ENCODE data around the gene MAPKAP1. TPM values are rescaled to one million over a fixed set of nuclear protein-coding genes. Genes with fewer than 3 reads are reported as not detected.

The MAPKAP1 gene
- total and polyA plus RNA-seq, 9 of the 15 experiments (the other 6 are each of a cell fraction or from before 2014, with no cell fraction given): 2.6 to 82.1 (median 61.1) TPM

- intact Hi-C loops (cut with micrococcal nuclease) (no loop called here), in situ Hi-C loops (cut with MboI) (no loop called here)
- Histone ChIP-seq H3K9me3 (replicated peaks; ENCODE audit: control insufficient read depth, insufficient read depth, low read depth, low read length) (no peaks in the 10 kb centered on the region), H3K4me2 (ENCODE audit: insufficient read depth, low read length) (no peak overlapping the region), H4K20me1 (replicated peaks; ENCODE audit: control insufficient read depth, insufficient read depth, low read length) (no peaks in the 10 kb centered on the region), H3K27ac (ENCODE audit: extremely low read depth, low read depth, low read length) (no peak overlapping the region), H3K36me3 (ENCODE audit: control insufficient read depth, insufficient read depth, low read length) (no peaks in the 10 kb centered on the region), H3K9ac (ENCODE audit: insufficient read depth in 1 of 2, low read depth in 2 of 2, low read length in 2 of 2) (no peak overlapping the region), H3K27me3 (ENCODE audit: control insufficient read depth in 2 of 2, insufficient read depth in 2 of 2, low read length in 2 of 2) (no peaks in the 10 kb centered on the region), H3K79me2 (ENCODE audit: control insufficient read depth, insufficient read depth, low read length) (no peaks in the 10 kb centered on the region), H3K9me1 (ENCODE audit: control insufficient read depth, insufficient read depth, low read length) (no peaks in the 10 kb centered on the region), H3K4me1 (replicated peaks in 1 of 2; ENCODE audit: control insufficient read depth in 2 of 2, insufficient read depth in 2 of 2, low read length in 2 of 2) (peaks cover 4 to 11% of the 10 kb centered on the region in 2 experiments; a peak in 4 of 5 replicates), H3K4me3 (no peak overlapping the region), H2AFZ (ENCODE audit: low read depth, low read length) (no peak overlapping the region)
- WGBS (ENCODE audit: insufficient coverage, low coverage, missing lambda C conversion rate): 20% methylated on average over 1 of the region's 1 CpG
- CTCF ChIA-PET (ENCODE audit: low intra/inter-chr PET ratio): no interaction called here
- FAIRE-seq: no peak
- TF ChIP-seq SMAD1 (IDR thresholded peaks at IDR 0.05; ENCODE audit: low read depth, low read length, partially characterized antibody): no peak
- BruUV-seq (replicated peaks): no TSS peak
- no peak for ATAC-seq
- DNase-seq (ENCODE audit: extremely low read depth in 1 of 4, low spot score in 3 of 4): no peak
- POLR2A ChIA-PET: no interaction called here
These were observed 196.0 kb downstream of the MAPKAP1 start for GRCh38 chr9:125510980-125511379.

GRCh38 chr9:125509476-125509875 is 197.5 kb downstream of the MAPKAP1 start:
- no TSS peak for BruUV-seq (replicated peaks)
- H3K4me2 ChIP-seq (ENCODE audit: insufficient read depth, low read length): no peak overlapping the region
- H3K4me3 ChIP-seq: no peak overlapping the region
- CTCF ChIA-PET (ENCODE audit: low intra/inter-chr PET ratio): no interaction called here
- no peak for ATAC-seq
- H3K27ac ChIP-seq (ENCODE audit: extremely low read depth, low read depth, low read length): no peak overlapping the region
- H3K9me1 ChIP-seq (ENCODE audit: control insufficient read depth, insufficient read depth, low read length): no peaks in the 10 kb centered on the region
- in situ Hi-C loops (cut with MboI): no loop called here
- H3K36me3 ChIP-seq (ENCODE audit: control insufficient read depth, insufficient read depth, low read length): no peaks in the 10 kb centered on the region
- no peaks in the 10 kb centered on the region for H3K79me2 ChIP-seq (ENCODE audit: control insufficient read depth, insufficient read depth, low read length)
- H2AFZ ChIP-seq (ENCODE audit: low read depth, low read length): no peak overlapping the region
- TF ChIP-seq MCM3 (IDR thresholded peaks at IDR 0.05): no peak
- no peak for TF ChIP-seq ZNF232 (CRISPR knock-in tag; IDR thresholded peaks at IDR 0.05)
- TF ChIP-seq ZNF174 (CRISPR knock-in tag; IDR thresholded peaks at IDR 0.05): no peak
- TF ChIP-seq FUS (optimal IDR thresholded peaks at IDR 0.05; ENCODE audit: low read depth, low read length): no peak
- no peak for TF ChIP-seq ZKSCAN3 (CRISPR knock-in tag; IDR thresholded peaks at IDR 0.05)
- TF ChIP-seq ZNF644 (tag; IDR thresholded peaks at IDR 0.05; ENCODE audit: low read depth): no peak
- TF ChIP-seq CCNT2 (IDR thresholded peaks at IDR 0.05; ENCODE audit: borderline replicate concordance, extremely low read depth, insufficient read length, low read depth, low read length): no peak
- TF ChIP-seq XRCC3 (IDR thresholded peaks at IDR 0.05): no peak
- no peak for TF ChIP-seq TAF9B (IDR thresholded peaks at IDR 0.05; ENCODE audit: partially characterized antibody)
- TF ChIP-seq ELF2 (CRISPR knock-in tag; IDR thresholded peaks at IDR 0.05): no peak
- no peak for TF ChIP-seq NONO (IDR thresholded peaks at IDR 0.05; ENCODE audit: low read depth in 2 of 2, low read length in 1 of 2)
- FAIRE-seq: no peak
- H3K9ac ChIP-seq (ENCODE audit: insufficient read depth in 1 of 2, low read depth in 2 of 2, low read length in 2 of 2): peak overlapping the region in 1 of 2 experiments; percentile 13; a peak in 1 of 4 replicates
- H3K9me3 ChIP-seq (replicated peaks; ENCODE audit: control insufficient read depth, insufficient read depth, low read depth, low read length): no peaks in the 10 kb centered on the region
- H3K27me3 ChIP-seq (ENCODE audit: control insufficient read depth in 2 of 2, insufficient read depth in 2 of 2, low read length in 2 of 2): no peaks in the 10 kb centered on the region
- H4K20me1 ChIP-seq (replicated peaks; ENCODE audit: control insufficient read depth, insufficient read depth, low read length): no peaks in the 10 kb centered on the region
- intact Hi-C loops (cut with micrococcal nuclease): no loop called here
- POLR2A ChIA-PET: interaction anchor here (0.6 to 2.2 kb wide), 3 partner anchors 9 to 197 kb away, joined by 3 to 7 read pairs (median 3); no protein-coding TSS in a partner anchor
- no peak for DNase-seq (ENCODE audit: extremely low read depth in 1 of 4, low spot score in 3 of 4)
- WGBS (ENCODE audit: insufficient coverage, low coverage, missing lambda C conversion rate): 53% methylated on average over 5 of the region's 5 CpGs
- peaks cover 4 to 11% of the 10 kb centered on the region in 2 experiments; a peak in 4 of 5 replicates for H3K4me1 ChIP-seq (replicated peaks in 1 of 2; ENCODE audit: control insufficient read depth in 2 of 2, insufficient read depth in 2 of 2, low read length in 2 of 2)

All from K562 (cell line).